Peyer's patch (tissue), 4 donors: ENCODE measurements around the gene GNMT.

Source experiments
- POLR2A ChIP-seq, 2 donors: fragments of 450-650 bp; IDR thresholded peaks; one replicate each; pipeline ENCODE4 v1.5.1; 2017; ENCODE audit warnings: antibody characterized with exemption in 2 of 2, mild to moderate bottlenecking in 2 of 2, moderate library complexity in 2 of 2
- TF ChIP-seq, protein P1 (sequence below), 6 experiments: fragments of 450-650 bp in 4 of 6; fragments of 200-600 bp in 2 of 6; sonication (generic) in 1 of 6; IDR thresholded peaks; one replicate each; pipeline ENCODE4 v1.5.1; 2017 to 2019; ENCODE audit warnings: antibody characterized with exemption in 6 of 6, mild to moderate bottlenecking in 3 of 6, moderate library complexity in 1 of 6

DNA sequence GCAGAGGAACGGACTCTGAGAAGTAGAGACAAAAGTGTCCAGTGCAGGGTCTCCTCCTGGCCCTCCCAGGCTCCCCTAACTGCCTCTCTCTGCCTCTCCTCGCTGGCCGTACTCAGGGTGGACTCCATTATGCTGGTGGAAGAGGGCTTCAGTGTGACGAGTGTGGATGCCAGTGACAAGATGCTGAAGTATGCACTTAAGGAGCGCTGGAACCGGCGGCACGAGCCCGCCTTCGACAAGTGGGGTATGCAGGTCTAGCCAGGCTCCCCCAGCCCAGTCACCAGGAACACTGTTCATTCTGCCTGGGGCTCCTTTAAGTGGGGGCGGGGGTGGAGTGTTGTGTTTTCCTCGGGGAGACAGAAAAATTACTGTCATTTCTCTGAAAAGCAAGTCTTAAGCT lies 1.5 kb downstream of the GNMT start:
- TF ChIP-seq, protein P1, sequence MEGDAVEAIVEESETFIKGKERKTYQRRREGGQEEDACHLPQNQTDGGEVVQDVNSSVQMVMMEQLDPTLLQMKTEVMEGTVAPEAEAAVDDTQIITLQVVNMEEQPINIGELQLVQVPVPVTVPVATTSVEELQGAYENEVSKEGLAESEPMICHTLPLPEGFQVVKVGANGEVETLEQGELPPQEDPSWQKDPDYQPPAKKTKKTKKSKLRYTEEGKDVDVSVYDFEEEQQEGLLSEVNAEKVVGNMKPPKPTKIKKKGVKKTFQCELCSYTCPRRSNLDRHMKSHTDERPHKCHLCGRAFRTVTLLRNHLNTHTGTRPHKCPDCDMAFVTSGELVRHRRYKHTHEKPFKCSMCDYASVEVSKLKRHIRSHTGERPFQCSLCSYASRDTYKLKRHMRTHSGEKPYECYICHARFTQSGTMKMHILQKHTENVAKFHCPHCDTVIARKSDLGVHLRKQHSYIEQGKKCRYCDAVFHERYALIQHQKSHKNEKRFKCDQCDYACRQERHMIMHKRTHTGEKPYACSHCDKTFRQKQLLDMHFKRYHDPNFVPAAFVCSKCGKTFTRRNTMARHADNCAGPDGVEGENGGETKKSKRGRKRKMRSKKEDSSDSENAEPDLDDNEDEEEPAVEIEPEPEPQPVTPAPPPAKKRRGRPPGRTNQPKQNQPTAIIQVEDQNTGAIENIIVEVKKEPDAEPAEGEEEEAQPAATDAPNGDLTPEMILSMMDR (IDR thresholded peaks at IDR 0.05) = no peak
- no peak for TF ChIP-seq POLR2A (IDR thresholded peaks at IDR 0.05)
